Activated T-cell treated with anti-CD3 and anti-CD28 coated beads for 24 hours (primary cell): ENCODE measurements around the gene AK9.
"Not testable (repeated sequence)": the region's sequence is repeated elsewhere in the genome, so short reads cannot be mapped to it uniquely, and the experiment has no call there.

Experiments
- DNase-seq: peaks from one replicate; pipeline ENCODE4 v3.0.0-alpha.2; 2020; ENCODE audit warnings: low read depth

The AK9 gene

GRCh38 chr6:109623288-109623687 lies 67.7 kb downstream of the AK9 start:
- DNase-seq, result no peak

- DNase-seq, result no peak
These were observed 78.7 kb downstream of the AK9 start for GRCh38 chr6:109612268-109612667.

- no peak for DNase-seq
These were observed 79.5 kb downstream of the AK9 start for GRCh38 chr6:109611502-109611901.

- no peak for DNase-seq
These were observed 80.4 kb downstream of the AK9 start for GRCh38 chr6:109610590-109610989.

GRCh38 chr6:109609737-109610136 lies 81.3 kb downstream of the AK9 start:
- DNase-seq, result no peak

GRCh38 chr6:109606359-109606758 lies 84.6 kb downstream of the AK9 start:
- no peak for DNase-seq

GRCh38 chr6:109595998-109596397 lies 95.0 kb downstream of the AK9 start:
- no peak for DNase-seq

- DNase-seq, result no peak
These were observed 110.5 kb downstream of the AK9 start for GRCh38 chr6:109580519-109580918.

GRCh38 chr6:109579361-109579760 lies 111.6 kb downstream of the AK9 start:
- DNase-seq, result no peak

- not testable (repeated sequence) for DNase-seq
These were observed 121.1 kb downstream of the AK9 start for GRCh38 chr6:109569901-109570300.

GRCh38 chr6:109561844-109562243 lies 129.2 kb downstream of the AK9 start:
- no peak for DNase-seq

GRCh38 chr6:109531446-109531845 lies 159.6 kb downstream of the AK9 start:
- DNase-seq, result no peak

- no peak for DNase-seq
These were observed 163.0 kb downstream of the AK9 start for GRCh38 chr6:109527989-109528388.

GRCh38 chr6:109526905-109527628 lies 163.9 kb downstream of the AK9 start:
- peak; percentile 36 for DNase-seq

GRCh38 chr6:109524129-109524528 lies 166.9 kb downstream of the AK9 start:
- DNase-seq, result no peak

GRCh38 chr6:109523478-109523877 lies 167.5 kb downstream of the AK9 start:
- DNase-seq, result no peak

GRCh38 chr6:109521080-109521479 lies 169.9 kb downstream of the AK9 start:
- DNase-seq, result no peak

- not testable (repeated sequence) for DNase-seq
These were observed 171.4 kb downstream of the AK9 start for GRCh38 chr6:109519647-109520046.

GRCh38 chr6:109516929-109517328 lies 174.1 kb downstream of the AK9 start:
- DNase-seq, result no peak

- DNase-seq, result no peak
These were observed 175.1 kb downstream of the AK9 start for GRCh38 chr6:109515781-109516409.

GRCh38 chr6:109514946-109515345 lies 176.1 kb downstream of the AK9 start:
- DNase-seq, result no peak

- no peak for DNase-seq
These were observed 177.4 kb downstream of the AK9 start for GRCh38 chr6:109513571-109514071.

GRCh38 chr6:109512271-109512817 lies 178.7 kb downstream of the AK9 start:
- no peak for DNase-seq
